ENCODE data around the gene CLIC4. TPM values are rescaled to one million over a fixed set of nuclear protein-coding genes. Genes with fewer than 3 reads are reported as not detected.

Gene CLIC4
- total RNA-seq, 6 experiments from 2014 or later, result 517 to 729 (median 548) TPM

- Mint-ChIP-seq H3K27ac (no peak overlapping the region), H3K36me3 (ENCODE audit: low read depth) (peaks cover 37% of the 10 kb centered on the region), H3K4me3 (no peak overlapping the region), H3K27me3 (ENCODE audit: insufficient read depth) (no peaks in the 10 kb centered on the region), H3K9me3 (no peaks in the 10 kb centered on the region), H3K4me1 (ENCODE audit: low read depth) (peaks cover 33% of the 10 kb centered on the region)
- DNase-seq, result no peak
- TF ChIP-seq CTCF (IDR thresholded peaks at IDR 0.05), result no peak
Measured at GRCh38 chr1:24841593-24841992, 96.3 kb downstream of the CLIC4 start.

- DNase-seq, result no peak
- H3K27ac Mint-ChIP-seq, result no peak overlapping the region
- no peak overlapping the region for H3K4me3 Mint-ChIP-seq
- H3K27me3 Mint-ChIP-seq (ENCODE audit: insufficient read depth), result peaks cover 20% of the 10 kb centered on the region; the same call in 1 of the 2 replicates
- H3K4me1 Mint-ChIP-seq (ENCODE audit: low read depth), result peaks cover 34% of the 10 kb centered on the region
- TF ChIP-seq CTCF (IDR thresholded peaks at IDR 0.05), result no peak
- H3K36me3 Mint-ChIP-seq (ENCODE audit: low read depth), result peaks cover 21% of the 10 kb centered on the region
- H3K9me3 Mint-ChIP-seq, result no peaks in the 10 kb centered on the region
Measured at GRCh38 chr1:24846671-24847070, 101.4 kb downstream of the CLIC4 start.

GRCh38 chr1:24847995-24848881 is 103.0 kb downstream of the CLIC4 start:
- Mint-ChIP-seq H3K4me1 (ENCODE audit: low read depth) (peaks cover 34% of the 10 kb centered on the region), H3K27ac (peak overlapping the region; percentile 45), H3K27me3 (ENCODE audit: insufficient read depth) (peaks cover 24% of the 10 kb centered on the region), H3K9me3 (no peaks in the 10 kb centered on the region; the same call in 1 of the 2 replicates), H3K36me3 (ENCODE audit: low read depth) (peaks cover 15% of the 10 kb centered on the region), H3K4me3 (peak overlapping the region; percentile 60)
- peak; percentile 89 for DNase-seq
- TF ChIP-seq CTCF (IDR thresholded peaks at IDR 0.05), result peak; percentile 98

- Mint-ChIP-seq H3K4me3 (no peak overlapping the region), H3K27me3 (ENCODE audit: insufficient read depth) (peaks cover 24% of the 10 kb centered on the region), H3K9me3 (no peaks in the 10 kb centered on the region; the same call in 1 of the 2 replicates), H3K27ac (peak overlapping the region; percentile 33; the same call in 1 of the 2 replicates), H3K36me3 (ENCODE audit: low read depth) (peaks cover 15% of the 10 kb centered on the region), H3K4me1 (ENCODE audit: low read depth) (peaks cover 34% of the 10 kb centered on the region)
- no peak for DNase-seq
- peak; percentile 25; the same call in 1 of the 2 replicates for TF ChIP-seq CTCF (IDR thresholded peaks at IDR 0.05)
Measured at GRCh38 chr1:24849672-24850295, 104.5 kb downstream of the CLIC4 start.

GRCh38 chr1:24850328-24850920 is 105.2 kb downstream of the CLIC4 start:
- Mint-ChIP-seq H3K27ac (peak overlapping the region; percentile 38; the same call in 1 of the 2 replicates), H3K36me3 (ENCODE audit: low read depth) (peaks cover 15% of the 10 kb centered on the region), H3K9me3 (no peaks in the 10 kb centered on the region; the same call in 1 of the 2 replicates), H3K4me1 (ENCODE audit: low read depth) (peaks cover 34% of the 10 kb centered on the region), H3K4me3 (no peak overlapping the region), H3K27me3 (ENCODE audit: insufficient read depth) (peaks cover 28% of the 10 kb centered on the region)
- no peak for TF ChIP-seq CTCF (IDR thresholded peaks at IDR 0.05)
- DNase-seq, result no peak
